K562 (cell line): ENCODE results near the gene DHDH. TPM values are rescaled to one million over a fixed set of nuclear protein-coding genes. Genes with fewer than 3 reads are reported as not detected.

Experiments used
- DMBX1 ChIP-seq: fragments of 250-450 bp; sonication (Bioruptor Pico); IDR thresholded peaks from 2 replicates; pipeline ENCODE4 v1.8.0; 2022; ENCODE audit warnings: inconsistent platforms, mild to moderate bottlenecking, moderate library complexity, borderline replicate concordance
- HMBOX1 ChIP-seq: sonication (generic); IDR thresholded peaks from 2 replicates; pipeline ENCODE4 v1.6.1; 2016
- HNRNPLL ChIP-seq: fragments of 200-400 bp; formaldehyde crosslinking; IDR thresholded peaks from 2 replicates; pipeline ENCODE4 v1.6.1; 2017; ENCODE audit warnings: low read length, low read depth, mild to moderate bottlenecking; ENCODE audit not compliant: poor library complexity, severe bottlenecking
- ILK ChIP-seq: fragments of 450-650 bp; IDR thresholded peaks from 2 replicates; pipeline ENCODE4 v1.6.1; 2016; ENCODE audit warnings: missing genetic modification characterization, low read depth, mild to moderate bottlenecking, missing compliant biosample characterization, moderate library complexity, borderline replicate concordance
- NELFE ChIP-seq: IDR thresholded peaks from 2 replicates; pipeline ENCODE4 v1.6.1; 2011; ENCODE audit warnings: mild to moderate bottlenecking; ENCODE audit not compliant: insufficient read depth, insufficient read length
- RBM25 ChIP-seq: fragments of 200-400 bp; formaldehyde crosslinking; IDR thresholded peaks from 2 replicates; pipeline ENCODE4 v1.6.1; 2018; ENCODE audit warnings: low read length, low read depth, moderate library complexity; ENCODE audit not compliant: severe bottlenecking
- RBM39 ChIP-seq: fragments of 200-400 bp; formaldehyde crosslinking; optimal IDR thresholded peaks from 2 replicates; pipeline ENCODE3; 2018; ENCODE audit warnings: low read depth, low read length
- RFX1 ChIP-seq: fragments of 450-650 bp; IDR thresholded peaks from 2 replicates; pipeline ENCODE4 v1.6.1; 2016; ENCODE audit warnings: mild to moderate bottlenecking, moderate library complexity
- SREBF2 ChIP-seq: sonication (generic); formaldehyde crosslinking; IDR thresholded peaks from 2 replicates; pipeline ENCODE4 v1.4.0; 2020; ENCODE audit warnings: mild to moderate bottlenecking, missing genetic modification reagents
- TCF3 ChIP-seq: sonication (generic); formaldehyde crosslinking; IDR thresholded peaks from 2 replicates; pipeline ENCODE4 v1.4.0; 2020; ENCODE audit warnings: mild to moderate bottlenecking, missing genetic modification reagents
- ZC3H8 ChIP-seq: fragments of 450-650 bp; IDR thresholded peaks from 2 replicates; pipeline ENCODE4 v1.6.1; 2017
- ZEB2 ChIP-seq: fragments of 450-650 bp; IDR thresholded peaks from 2 replicates; pipeline ENCODE4 v1.6.1; 2016
- ZNF280A ChIP-seq: fragments of 450-650 bp; IDR thresholded peaks from 2 replicates; pipeline ENCODE4 v1.6.1; 2018; ENCODE audit warnings: mild to moderate bottlenecking, low read depth; ENCODE audit not compliant: partially characterized antibody
- polyA plus RNA-seq, 8 experiments: library from polyadenylated mRNA; depleted of rRNA in 4 of 8; stranded (reverse) in 5 of 8; unstranded in 3 of 8; fragments of >200 nt; fragmentation: Nextera tagmentation in 2 of 8; fragmentation: Illumina TruSeq in 1 of 8; extraction: Ambion mirVana in 2 of 8; extraction: Trizol in 1 of 8; gene quantifications; 2 replicates each; pipeline versions ENCODE4 v1.2.1 to v1.2.3, GENCODE V29; 2011 to 2014; ENCODE audit warnings: inconsistent platforms in 1 of 8, missing spikeins in 1 of 8
- total RNA-seq, 7 experiments: library from RNA; depleted of rRNA in 6 of 7; stranded (reverse); fragments of >200 nt in 6 of 7; fragmentation: Illumina TruSeq in 2 of 7; extraction: Trizol in 2 of 7; gene quantifications; 2 replicates each; pipeline versions ENCODE4 v1.2.1 to v1.2.3, GENCODE V29; 2011 to 2021; ENCODE audit warnings: low replicate concordance in 1 of 7
- TF ChIP-seq, protein P1 (sequence below): fragments of 250-450 bp; sonication (Bioruptor Pico); IDR thresholded peaks from 2 replicates; pipeline ENCODE4 v1.8.0; 2022; ENCODE audit warnings: inconsistent platforms, mild to moderate bottlenecking, moderate library complexity, borderline replicate concordance
- TF ChIP-seq, protein P2 (sequence below), 2 experiments: fragments of 250-450 bp in 1 of 2; fragments of 450-650 bp in 1 of 2; sonication (Bioruptor Pico) in 1 of 2; IDR thresholded peaks; 2 replicates each; pipeline versions ENCODE4 v1.6.1 to v1.8.0; 2016 to 2021; ENCODE audit warnings: mild to moderate bottlenecking in 2 of 2, moderate library complexity in 2 of 2, missing compliant biosample characterization in 1 of 2, missing genetic modification characterization in 1 of 2
- TF ChIP-seq, protein P3 (sequence below): IDR thresholded peaks from 3 replicates; pipeline ENCODE4 v1.6.1; 2011; ENCODE audit warnings: borderline replicate concordance, mild to moderate bottlenecking; ENCODE audit not compliant: insufficient read length, insufficient read depth
- TF ChIP-seq, protein P4 (sequence below), 3 experiments: fragments of 200-800 bp in 1 of 3; sonication (Bioruptor generic) in 1 of 3; sonication (generic) in 1 of 3; formaldehyde crosslinking in 1 of 3; IDR thresholded peaks; 2 replicates each; pipeline versions ENCODE4 v1.6.1 to v1.8.0; 2016 to 2022; ENCODE audit warnings: mild to moderate bottlenecking in 2 of 3, missing compliant biosample characterization in 2 of 3, missing genetic modification characterization in 2 of 3, missing genetic modification reagents in 1 of 3

DHDH gene
- total and polyA plus RNA-seq, 9 of the 15 experiments (the other 6 are each of a cell fraction or from before 2014, with no cell fraction given), result 0.37 to 1.9 (median 0.87) TPM

DNA sequence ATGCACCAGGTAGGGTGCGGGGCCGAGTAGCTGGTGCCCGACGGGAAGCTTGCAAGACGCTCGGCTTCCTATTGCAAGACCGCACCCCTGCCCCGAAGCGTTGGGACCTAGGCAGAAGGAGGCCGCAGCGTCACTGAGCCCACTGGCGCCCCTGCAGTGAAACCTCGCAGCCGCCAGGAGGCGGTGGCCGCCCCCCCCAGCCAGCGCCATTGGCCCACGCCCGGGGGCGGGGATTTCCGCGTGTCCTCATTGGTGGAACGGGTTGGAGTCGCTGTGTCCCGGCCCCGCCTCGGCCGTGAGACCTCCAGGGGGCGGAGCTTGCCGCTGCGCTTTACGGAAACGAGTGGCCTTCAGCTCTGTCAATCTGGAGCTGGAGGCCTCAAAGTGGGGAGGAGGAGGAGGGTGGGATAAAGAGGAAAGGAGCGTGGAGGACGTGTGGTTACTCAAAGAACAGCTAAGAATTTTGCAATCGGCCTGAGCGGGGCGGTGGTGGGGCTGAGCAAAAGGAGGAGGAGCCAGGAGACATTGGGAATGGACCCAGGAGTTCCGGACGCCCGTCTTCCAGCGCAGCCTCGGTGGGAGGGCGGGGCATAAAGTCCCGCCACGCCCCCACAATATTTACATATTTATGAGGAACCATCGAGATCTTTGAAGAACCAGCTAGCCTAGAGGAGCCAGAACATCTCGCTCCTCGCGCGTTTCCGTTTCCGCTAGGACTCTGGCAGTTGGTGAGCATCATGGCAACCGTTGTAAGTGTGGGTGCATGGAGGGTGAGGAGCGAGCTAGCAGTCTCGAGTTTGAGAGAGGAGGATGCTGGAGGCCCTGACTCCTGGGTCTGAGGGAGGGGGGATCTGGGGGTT lies 59.9 kb downstream of the DHDH start, which contains the start of the genes GYS1 and RUVBL2 (continued):
- TF ChIP-seq, protein P1, sequence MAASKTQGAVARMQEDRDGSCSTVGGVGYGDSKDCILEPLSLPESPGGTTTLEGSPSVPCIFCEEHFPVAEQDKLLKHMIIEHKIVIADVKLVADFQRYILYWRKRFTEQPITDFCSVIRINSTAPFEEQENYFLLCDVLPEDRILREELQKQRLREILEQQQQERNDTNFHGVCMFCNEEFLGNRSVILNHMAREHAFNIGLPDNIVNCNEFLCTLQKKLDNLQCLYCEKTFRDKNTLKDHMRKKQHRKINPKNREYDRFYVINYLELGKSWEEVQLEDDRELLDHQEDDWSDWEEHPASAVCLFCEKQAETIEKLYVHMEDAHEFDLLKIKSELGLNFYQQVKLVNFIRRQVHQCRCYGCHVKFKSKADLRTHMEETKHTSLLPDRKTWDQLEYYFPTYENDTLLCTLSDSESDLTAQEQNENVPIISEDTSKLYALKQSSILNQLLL (CRISPR knock-in tag), result no peak
- TF ChIP-seq, protein P2, sequence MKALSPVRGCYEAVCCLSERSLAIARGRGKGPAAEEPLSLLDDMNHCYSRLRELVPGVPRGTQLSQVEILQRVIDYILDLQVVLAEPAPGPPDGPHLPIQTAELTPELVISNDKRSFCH (CRISPR knock-in tag; IDR thresholded peaks at IDR 0.05), result no peak
- TF ChIP-seq, protein P2 (tag; IDR thresholded peaks at IDR 0.05), result no peak
- TF ChIP-seq DMBX1 (CRISPR knock-in tag) (no peak), RFX1 (no peak; the same call in 1 of the 2 replicates), ZC3H8 (0 out of 2 replicates have a peak, but pooled peaks have one; percentile 52), ILK (tag) (no peak), HMBOX1 (no peak), ZNF280A (no peak), TCF3 (CRISPR knock-in tag) (no peak; the same call in 1 of the 2 replicates), NELFE (no peak), SREBF2 (CRISPR knock-in tag) (no peak), RBM25 (peak; percentile 99), RBM39 (peak; percentile 73), ZEB2 (no peak), HNRNPLL (peak; percentile 57)
- TF ChIP-seq, protein P3, sequence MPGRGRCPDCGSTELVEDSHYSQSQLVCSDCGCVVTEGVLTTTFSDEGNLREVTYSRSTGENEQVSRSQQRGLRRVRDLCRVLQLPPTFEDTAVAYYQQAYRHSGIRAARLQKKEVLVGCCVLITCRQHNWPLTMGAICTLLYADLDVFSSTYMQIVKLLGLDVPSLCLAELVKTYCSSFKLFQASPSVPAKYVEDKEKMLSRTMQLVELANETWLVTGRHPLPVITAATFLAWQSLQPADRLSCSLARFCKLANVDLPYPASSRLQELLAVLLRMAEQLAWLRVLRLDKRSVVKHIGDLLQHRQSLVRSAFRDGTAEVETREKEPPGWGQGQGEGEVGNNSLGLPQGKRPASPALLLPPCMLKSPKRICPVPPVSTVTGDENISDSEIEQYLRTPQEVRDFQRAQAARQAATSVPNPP, result no peak
- TF ChIP-seq, protein P4, sequence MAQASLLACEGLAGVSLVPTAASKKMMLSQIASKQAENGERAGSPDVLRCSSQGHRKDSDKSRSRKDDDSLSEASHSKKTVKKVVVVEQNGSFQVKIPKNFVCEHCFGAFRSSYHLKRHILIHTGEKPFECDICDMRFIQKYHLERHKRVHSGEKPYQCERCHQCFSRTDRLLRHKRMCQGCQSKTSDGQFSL (CRISPR knock-in tag; IDR thresholded peaks at IDR 0.05), result peak; percentile 100
- TF ChIP-seq, protein P4 (tag; IDR thresholded peaks at IDR 0.05), result peak in 1 of 2 experiments; percentile 100; a peak in 2 of 4 replicates
